ENCODE results near the gene CDC42SE2. TPM values are rescaled to one million over a fixed set of nuclear protein-coding genes. Genes with fewer than 3 reads are reported as not detected.
"Not testable (repeated sequence)": the region's sequence is repeated elsewhere in the genome, so short reads cannot be mapped to it uniquely, and the experiment has no call there.

The CDC42SE2 gene
- polyA plus RNA-seq, 4 donors, result 49.1 to 63.0 (median 60.7) TPM

DNA sequence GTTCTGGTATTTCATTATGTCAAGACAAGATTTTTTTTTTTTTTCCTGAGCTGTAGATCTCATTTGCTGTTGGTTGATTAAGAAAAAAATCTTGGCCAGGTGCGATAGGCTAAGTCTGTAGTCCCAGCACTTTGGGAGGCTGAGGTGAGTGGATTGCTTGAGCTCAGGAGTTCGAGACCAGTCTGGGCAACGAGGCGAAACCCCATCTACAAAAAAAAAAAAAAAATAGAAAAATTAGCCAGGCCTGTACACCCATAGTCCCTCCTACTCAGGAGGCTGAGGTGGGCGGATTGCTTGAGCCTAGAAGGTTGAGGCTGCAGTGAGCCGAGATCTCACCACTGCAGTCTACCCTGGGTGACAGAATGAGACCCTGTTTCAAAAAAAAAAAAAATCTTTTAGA, 12.2 kb downstream of the CDC42SE2 start:
- DNase-seq (ENCODE audit: low read depth in 4 of 4, low spot score in 3 of 4), result no peak

DNA sequence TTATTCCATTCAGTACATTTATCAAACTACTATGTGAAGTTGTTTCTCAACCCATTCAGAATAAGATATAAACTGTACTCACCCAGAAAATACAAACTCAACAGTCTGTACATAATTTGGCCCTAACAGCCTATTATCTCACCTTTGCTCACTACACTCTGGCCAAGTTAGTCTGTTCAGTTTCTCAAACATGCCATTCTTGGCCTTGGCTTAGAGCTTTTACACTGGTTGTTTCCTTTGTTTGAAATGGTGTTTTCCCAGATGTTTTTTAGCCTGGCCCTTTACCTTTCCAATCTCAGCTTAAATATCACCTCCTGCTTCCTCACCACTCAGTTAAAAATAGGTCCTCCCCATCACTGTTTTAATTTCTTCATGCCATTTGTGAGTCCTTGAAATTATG, 13.6 kb downstream of the CDC42SE2 start:
- no peak for DNase-seq (ENCODE audit: low read depth in 4 of 4, low spot score in 3 of 4)

DNA sequence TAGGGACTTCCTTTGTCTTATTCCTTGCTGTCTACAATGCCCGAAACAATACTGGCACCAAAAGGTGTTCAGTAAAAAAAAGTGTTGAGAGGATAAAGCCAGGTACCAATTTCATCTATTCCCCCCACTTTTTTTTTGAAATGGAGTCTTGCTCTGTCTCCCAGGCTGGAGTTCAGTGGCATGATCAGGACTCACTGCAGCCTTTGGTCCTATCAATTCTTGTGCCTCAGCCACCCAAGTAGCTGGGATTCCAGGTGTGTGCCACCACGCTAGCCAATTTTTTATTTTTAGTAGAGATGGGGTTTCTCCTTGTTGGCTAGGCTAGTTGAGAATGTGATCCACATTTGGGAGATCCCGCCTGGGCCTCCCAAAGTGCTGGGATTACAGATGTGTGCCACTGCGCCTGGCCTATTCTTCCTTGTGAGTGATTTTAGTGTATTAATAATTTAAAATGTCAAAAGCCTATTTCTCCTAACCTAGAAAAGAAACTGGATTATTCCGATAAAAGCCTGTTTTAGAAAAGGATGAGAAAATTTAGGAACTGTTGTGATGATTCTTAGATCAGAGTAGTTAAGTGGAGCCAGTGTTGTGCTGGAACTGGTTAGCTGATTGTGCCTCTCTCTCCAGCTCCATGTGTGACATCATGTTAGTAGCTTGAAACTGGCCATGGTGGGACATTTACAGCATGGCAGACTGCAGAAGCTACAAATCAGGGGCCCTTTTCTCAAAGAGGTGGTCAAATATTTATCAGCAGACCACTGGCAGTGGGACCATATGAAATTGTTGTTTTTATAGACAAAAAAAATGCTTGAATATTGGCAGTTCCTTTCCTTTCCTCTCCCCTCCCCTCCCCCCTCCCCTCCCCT, 14.3 kb downstream of the CDC42SE2 start:
- DNase-seq (ENCODE audit: low read depth in 4 of 4, low spot score in 3 of 4), result no peak

DNA sequence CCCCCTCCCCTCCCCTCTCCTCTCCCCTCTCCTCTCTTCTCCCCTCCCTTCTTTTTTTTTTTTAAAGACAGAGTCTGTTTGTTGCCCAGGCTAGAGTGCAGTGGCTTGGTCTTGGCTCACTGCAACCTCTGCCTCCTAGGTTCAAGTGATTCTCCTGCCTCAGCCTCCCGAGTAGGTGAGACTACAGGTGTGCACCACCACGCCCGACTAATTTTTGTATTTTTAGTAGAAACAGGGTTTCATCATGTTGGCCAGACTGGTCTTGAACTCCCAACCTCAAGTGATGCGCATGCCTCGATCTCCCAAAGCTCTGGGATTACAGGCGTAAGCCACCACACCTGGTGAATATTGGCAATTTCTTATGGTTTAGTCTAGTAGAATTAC, 14.9 kb downstream of the CDC42SE2 start:
- DNase-seq (ENCODE audit: low read depth in 4 of 4, low spot score in 3 of 4), result not testable (repeated sequence)

DNA sequence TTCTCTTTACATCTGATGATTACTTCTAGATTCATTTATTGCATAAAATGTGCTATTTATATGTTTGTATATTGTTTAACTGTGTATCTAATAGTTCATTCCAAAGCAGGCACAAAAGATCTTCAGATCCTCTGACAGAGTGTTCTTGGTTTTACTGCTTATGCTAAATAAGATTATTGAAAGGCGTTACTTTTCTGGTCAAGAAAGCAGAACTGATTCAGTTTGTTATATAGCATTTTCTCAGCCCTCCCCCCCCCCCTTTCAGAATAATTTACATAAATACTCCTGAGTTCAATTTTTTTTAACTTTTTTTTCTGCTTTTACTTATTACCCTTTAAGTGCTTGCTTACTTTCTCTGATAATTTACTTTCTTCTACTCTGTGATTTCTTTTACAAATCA, 15.4 kb downstream of the CDC42SE2 start:
- no peak for DNase-seq (ENCODE audit: low read depth in 4 of 4, low spot score in 3 of 4)

DNA sequence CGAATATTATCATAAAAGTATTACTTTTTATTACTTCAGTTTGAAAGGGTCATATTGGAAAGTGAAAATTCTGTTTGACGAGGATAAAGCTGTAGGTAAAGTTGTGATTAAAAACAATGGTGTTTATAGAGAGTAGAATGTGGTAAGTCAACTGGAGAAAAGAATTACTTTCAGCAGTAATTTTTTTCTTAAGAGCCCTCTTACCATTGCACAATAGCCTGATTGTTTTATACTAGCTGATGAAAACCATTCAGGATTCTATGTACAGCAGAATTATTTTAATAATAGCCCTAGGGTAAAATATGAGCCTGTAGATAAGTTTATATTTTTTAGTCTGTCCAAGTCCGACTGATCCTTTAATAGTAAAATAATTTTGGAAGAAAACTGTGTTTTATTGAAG, 16.6 kb downstream of the CDC42SE2 start:
- no peak for DNase-seq (ENCODE audit: low read depth in 4 of 4, low spot score in 3 of 4)

DNA sequence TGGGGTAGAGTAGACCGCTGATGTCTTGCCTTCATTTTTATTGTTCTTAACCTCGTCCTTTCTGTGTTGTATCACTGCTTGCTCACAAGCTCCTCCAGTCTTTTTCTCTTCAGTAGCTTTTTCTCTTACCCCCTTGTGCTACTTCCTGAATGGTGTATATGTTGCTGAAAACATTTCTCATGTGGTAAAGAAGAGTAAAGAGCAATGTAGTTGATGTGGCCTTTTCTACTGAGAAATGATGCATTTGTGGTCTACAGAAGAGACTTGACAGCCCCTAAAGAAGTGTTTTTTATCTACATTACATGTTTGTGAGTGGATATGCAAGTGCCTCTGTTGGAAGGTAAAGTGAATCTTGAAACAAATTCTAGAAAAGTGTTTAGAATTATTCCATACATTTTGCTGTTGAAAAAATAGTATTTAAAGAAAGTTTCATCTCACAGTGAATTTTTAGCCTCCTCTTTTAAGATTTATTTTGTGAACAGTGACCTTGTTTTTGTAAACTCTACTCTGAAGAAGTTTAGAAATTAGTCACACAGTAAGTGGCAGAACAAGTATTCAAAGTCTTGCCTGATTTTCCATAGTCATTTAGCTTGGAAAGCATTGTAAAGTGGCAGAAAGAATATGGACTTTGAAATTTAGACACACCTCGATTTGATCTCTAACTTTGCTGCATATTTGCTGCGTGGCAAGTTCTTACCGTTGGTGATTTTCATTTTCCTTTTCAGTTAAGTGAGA, 17.4 kb downstream of the CDC42SE2 start:
- DNase-seq (ENCODE audit: low read depth in 4 of 4, low spot score in 3 of 4), result no peak

DNA sequence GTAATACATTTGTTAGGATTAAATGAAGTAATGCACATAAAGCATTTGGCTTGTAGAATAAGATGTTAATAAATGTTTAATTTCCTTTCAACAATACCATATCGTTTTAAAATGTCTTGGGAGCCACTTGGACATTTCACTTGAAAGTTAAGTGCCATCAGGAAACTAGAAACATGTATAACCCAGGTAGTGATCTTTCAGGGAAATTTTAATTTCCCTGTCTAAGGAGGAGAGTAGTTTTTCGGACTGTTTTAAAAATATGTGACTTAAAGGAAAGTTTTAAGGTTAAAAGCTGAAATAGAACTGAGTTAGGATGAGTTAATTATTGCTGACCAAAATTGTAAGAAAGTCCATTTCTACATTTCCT, 18.0 kb downstream of the CDC42SE2 start:
- DNase-seq (ENCODE audit: low read depth in 4 of 4, low spot score in 3 of 4), result no peak

DNA sequence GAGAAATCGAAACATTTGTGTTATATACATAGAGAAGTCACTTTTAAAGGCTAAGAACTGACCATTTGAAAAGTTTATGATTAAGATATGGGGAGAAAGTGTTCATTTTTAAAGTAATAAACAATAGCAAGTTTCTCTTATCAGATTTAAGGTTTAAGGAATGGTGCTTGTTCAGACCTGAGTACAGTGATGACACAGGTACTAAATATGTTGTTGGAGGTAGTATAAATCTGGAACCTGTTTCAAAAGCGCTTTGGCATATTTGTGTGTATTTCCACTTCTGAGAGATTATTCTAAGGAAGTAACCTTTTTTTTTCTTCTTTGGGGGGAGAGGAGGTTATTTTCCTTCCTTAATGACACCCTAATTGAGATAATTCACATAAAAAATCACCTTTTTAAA, 18.4 kb downstream of the CDC42SE2 start:
- no peak for DNase-seq (ENCODE audit: low read depth in 4 of 4, low spot score in 3 of 4)

DNA sequence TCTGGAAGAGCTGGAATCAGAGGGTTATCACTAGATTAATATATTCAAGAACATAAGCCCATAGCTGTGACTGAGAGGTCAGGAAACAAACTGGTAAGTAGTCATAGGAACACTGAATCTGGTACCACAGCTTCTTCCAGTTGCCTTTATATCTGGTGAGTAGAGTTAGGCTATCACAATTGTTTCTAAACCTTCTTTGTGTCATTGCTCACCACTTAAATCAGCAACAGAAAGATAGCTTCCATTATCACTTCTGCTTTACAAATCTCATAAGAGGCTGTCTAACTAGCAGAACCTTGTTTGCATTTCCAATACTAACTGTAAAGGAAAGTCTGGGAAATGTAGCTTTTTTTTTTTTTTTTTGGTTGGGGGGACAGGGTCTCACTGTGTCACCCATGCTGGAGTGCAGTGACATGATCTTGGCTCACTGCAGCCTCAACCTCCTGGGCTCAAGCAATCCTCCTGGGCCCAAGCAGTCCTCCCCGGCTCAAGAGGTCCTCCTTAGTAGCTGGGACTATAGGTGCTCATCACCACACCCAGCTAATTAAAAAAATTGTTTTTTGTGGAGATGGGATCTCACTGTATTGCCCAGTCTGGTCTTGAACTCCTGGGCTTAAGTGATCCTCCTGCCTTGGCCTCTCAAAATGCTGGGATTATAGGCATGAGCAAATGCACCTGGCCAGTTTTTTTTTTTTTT, 22.0 kb downstream of the CDC42SE2 start:
- DNase-seq (ENCODE audit: low read depth in 4 of 4, low spot score in 3 of 4), result no peak

DNA sequence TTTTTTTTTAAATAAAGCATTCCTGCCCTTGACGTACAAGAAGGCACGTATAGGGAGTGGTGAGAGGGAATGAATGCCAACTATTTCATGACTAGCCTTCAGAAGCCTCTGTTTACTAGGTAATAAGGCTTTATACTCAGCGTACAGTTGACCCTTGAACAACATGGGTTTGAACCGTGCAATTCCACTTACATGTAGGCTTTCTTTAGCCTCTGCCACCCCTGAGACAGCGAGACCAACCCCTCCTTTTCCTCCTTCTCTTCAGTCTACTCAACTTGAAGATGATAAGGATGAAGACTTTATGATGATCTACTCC, 22.5 kb downstream of the CDC42SE2 start:
- no peak for DNase-seq (ENCODE audit: low read depth in 4 of 4, low spot score in 3 of 4)

DNA sequence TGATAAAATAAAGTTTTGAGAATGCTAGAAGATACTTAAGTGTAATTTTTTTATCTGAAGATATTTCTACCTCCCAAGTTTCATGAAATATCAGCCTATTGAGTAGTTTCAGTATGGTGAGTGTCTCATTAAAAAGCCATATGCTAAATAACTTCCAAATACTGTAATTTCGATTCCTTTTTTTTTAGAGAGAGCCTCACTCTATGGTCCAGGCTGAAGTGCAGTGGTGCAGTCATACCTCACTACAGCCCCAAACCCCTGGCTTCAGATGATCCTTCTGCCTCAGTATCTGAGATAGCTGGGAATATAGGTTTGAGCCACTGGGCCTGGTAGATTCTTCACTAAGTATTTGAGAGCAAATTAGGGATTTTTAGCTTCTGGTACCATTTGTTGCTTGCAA, 24.5 kb downstream of the CDC42SE2 start:
- no peak for DNase-seq (ENCODE audit: low read depth in 4 of 4, low spot score in 3 of 4)

DNA sequence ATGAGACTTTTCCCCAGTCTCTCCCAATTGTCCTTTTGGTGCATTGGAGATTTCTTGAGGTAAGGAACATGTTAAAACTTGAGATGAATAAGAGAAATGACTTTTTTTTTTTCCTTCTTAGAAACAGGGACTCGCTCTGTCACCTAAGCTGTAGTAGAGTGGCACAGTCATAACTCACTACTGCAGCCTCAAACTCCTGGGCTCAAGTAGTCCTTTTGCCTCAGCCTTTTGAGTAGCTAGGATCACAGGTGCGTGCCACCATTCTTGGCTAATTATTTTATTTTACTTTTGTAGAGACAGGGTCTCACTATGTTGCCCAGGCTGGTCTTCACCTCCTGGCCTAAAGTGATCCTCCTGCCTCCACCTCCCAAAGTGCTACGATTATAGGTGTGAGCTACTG, 25.9 kb downstream of the CDC42SE2 start:
- DNase-seq (ENCODE audit: low read depth in 4 of 4, low spot score in 3 of 4), result no peak

DNA sequence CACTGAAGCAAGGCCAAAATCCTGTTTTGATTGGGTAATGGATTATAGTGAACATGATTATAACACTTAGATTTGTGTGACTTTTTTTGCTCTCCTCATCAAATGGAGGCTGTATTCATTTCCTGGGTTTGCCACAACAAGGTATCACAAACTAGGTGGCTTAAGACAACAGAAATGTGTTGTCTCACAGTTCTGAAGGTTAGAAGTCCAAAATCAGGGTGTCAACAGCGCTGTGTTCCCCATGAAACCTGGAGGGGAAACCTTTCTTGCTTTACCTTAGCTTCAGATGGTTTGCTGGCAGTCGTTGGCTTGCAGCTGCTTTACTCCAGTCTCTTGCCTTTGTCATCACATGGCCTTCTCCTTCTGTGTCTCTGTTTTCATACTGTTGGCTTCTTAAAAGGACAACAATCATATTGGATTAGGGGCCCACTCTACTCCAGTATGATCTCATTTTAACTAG, 32.4 kb downstream of the CDC42SE2 start:
- no peak for DNase-seq (ENCODE audit: low read depth in 4 of 4, low spot score in 3 of 4)

DNA sequence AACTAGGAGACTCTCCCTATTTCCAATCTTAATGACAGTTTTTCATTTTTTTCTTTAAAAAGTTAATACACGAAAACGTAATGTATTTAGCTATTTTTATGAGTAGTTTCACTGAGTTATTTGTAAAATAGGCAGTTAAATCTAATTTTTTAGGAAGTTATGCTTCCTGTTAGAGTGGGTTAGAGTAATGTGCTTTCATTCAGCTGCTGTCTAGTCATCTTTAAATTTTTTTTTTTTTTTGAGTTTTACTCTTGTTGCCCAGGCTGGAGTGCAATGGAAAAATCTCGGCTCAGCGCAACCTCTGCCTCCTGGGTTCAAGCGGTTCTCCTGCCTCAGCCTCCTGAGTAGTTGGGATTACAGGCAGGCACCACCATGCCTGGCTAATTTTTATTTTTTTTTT, 34.0 kb downstream of the CDC42SE2 start:
- DNase-seq (ENCODE audit: low read depth in 4 of 4, low spot score in 3 of 4), result no peak

DNA sequence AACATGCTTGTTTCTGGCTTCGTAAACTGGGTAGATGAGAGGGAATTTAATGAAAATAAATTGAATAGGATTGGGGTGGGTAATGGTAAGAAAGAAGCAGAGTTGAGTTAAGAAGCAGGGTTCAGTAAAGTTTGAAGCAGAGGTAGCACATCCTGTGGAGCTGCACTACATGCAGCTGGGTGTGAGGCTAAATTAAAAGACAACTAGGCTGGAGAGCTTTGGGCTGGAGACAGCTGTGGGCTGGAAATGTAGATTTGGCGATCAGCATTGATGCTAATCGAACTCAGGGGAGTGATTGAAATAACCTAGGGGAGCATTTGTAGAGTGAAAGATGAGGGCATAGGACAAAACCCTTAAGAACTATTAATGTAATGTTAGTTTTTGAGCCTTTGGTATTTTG, 35.6 kb downstream of the CDC42SE2 start:
- no peak for DNase-seq (ENCODE audit: low read depth in 4 of 4, low spot score in 3 of 4)

DNA sequence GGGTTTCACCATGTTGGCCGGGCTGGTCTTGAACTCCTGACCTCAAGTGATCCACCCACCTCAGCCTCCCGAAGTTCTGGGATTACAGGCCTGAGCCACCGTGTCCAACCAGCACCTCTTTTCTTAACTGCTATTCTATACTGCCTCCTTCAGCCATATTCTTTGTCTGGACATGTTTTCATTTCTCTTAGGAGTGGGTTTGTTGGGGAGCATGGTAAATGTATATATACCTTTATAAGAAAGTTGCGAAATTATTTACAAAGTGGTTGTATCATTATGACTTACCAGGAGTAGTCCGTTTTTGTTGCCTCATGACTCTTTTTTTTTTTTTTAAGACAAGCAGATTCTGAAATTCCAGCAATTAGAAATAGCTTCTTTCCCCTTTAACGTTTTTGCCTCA, 38.7 kb downstream of the CDC42SE2 start:
- no peak for DNase-seq (ENCODE audit: low read depth in 4 of 4, low spot score in 3 of 4)

DNA sequence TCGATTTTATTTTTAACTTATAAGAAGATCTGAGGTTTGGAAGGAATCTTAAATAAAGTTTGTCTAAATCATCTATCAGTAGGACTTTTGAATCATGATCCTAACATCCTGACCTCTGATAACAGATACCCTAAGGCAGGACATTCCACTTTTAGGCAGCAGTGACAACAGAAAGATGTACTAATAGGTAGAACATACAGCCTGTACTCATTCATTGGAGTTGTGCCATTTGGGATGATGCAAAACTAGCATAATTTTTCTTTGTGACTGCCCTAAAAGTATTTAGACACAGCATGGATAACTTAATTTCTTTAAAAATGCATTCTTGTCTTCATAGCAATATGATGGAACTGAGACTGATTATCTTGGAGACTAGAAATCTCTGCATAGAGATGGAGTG, 39.7 kb downstream of the CDC42SE2 start:
- DNase-seq (ENCODE audit: low read depth in 4 of 4, low spot score in 3 of 4), result no peak

DNA sequence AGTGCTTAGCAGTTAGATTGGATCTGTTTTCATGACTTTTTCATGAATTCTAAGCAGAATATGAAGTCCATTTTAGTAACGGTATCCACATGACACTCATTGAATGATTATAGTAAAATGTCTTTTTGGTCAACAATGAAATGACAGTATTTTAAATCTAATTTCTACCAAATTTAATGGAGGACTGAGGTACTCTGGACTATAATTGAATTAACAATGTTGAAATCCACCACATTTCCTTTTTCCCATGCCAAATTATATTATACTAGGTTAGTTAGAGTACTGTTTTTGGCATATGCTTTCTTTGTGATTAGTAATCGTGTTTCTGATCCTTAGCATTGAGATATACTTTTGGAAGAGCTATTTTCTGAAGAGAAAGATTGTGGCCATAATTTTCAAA, 40.6 kb downstream of the CDC42SE2 start:
- DNase-seq (ENCODE audit: low read depth in 4 of 4, low spot score in 3 of 4), result no peak

DNA sequence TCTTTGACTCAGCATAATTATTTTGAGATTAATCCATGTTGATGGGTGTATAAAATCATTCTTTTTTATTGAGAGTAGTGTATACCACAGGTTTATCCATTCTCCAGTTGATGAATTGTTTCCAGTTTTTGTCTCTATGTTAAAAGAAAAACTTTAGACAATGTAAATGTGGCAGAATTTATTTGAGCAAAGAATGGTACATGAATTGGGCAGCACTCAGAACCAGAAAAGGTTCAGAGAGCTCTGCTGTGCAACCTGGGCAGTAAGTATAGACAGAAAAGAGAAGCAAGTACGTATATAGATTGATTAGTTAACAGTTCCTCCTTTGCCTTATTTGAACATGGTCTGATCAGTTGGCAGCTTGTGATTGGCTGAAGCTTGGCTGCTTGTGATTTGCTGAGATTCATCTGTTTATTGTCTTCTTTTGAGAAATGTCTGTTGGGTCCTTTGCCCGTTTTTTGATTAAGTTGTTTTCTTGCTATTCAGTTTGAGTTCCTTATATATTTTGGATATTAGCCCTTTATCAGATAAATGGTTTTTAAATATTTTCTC, 41.4 kb downstream of the CDC42SE2 start:
- DNase-seq (ENCODE audit: low read depth in 4 of 4, low spot score in 3 of 4), result no peak

DNA sequence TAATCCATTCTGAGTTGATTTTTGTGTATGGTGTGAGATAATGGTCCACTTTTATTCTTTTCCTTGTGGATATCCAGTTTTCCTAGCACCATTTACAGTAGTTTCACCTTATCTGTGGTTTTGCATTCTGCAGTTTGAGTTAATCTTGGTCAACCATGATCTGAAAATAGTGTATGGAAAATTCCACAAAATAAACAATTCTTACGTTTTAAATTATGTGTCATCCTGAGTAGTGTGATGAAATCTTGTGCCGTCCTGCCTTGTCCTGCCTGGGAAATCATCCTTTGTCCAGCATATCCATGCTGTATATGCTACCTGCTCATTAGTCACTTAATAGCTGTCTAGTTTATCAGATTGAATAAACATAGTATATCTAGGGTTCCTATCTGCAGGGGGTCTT, 42.1 kb downstream of the CDC42SE2 start:
- DNase-seq (ENCODE audit: low read depth in 4 of 4, low spot score in 3 of 4), result no peak
